ENCODE results near the gene MRPL22. TPM values are rescaled to one million over a fixed set of nuclear protein-coding genes. Genes with fewer than 3 reads are reported as not detected.

Gene MRPL22
- total RNA-seq, 4 donors from 2014 or later, result 9.4 to 13.2 (median 12.5) TPM; not detected in 1

GRCh38 chr5:155017610-155018009, 76.7 kb downstream of the MRPL22 start:
- H3K4me1 ChIP-seq, result no peaks in the 10 kb centered on the region
- TF ChIP-seq POLR2AphosphoS5 (IDR thresholded peaks at IDR 0.05) (no peak), CTCF (IDR thresholded peaks at IDR 0.05) (no peak), POLR2A (IDR thresholded peaks at IDR 0.05) (no peak), EP300 (IDR thresholded peaks at IDR 0.05; ENCODE audit: low read depth) (no peak)
- no peaks in the 10 kb centered on the region for H3K9me3 ChIP-seq
- intact Hi-C loops (cut with DNase I; ENCODE audit: low total_unique reads) (no loop called here), in situ Hi-C loops (cut with MboI; ENCODE audit: low pct_ligation_motif_present in 1 of 4, low pct_unique_long_range_greater_than_20kb in 1 of 4, low sequenced_read_pairs in 3 of 4) (no loop called here)
- no peak for DNase-seq
- H3K36me3 ChIP-seq, result no peaks in the 10 kb centered on the region
- H3K27ac ChIP-seq, result no peak overlapping the region
- no peaks in the 10 kb centered on the region for H3K27me3 ChIP-seq
- WGBS, 2 donors (ENCODE audit: low coverage in 1 of 2), result 60 to 65% methylated on average over 2 of the region's 2 CpGs
- no peak overlapping the region for H3K4me3 ChIP-seq

Other genes starting within 250 kb of the MRPL22 start
- 100 to 1,000 TPM in 2 of 4 donors, 10 to 100 TPM in 2; 63.6 to 171 (median 105) TPM for gene LARP1, start 185.7 kb upstream of the MRPL22 start, total RNA-seq
- 10 to 100 TPM; 10.3 to 54.8 (median 27.4) TPM for gene FAXDC2, start 90.5 kb upstream of the MRPL22 start, total RNA-seq
- gene CNOT8, start 82.4 kb upstream of the MRPL22 start, total RNA-seq, result 10 to 100 TPM; 64.3 to 97.3 (median 78.9) TPM
- 10 to 100 TPM in 1 of 4 donors, 1 to 10 TPM in 3; 3.4 to 39.4 (median 7.3) TPM for gene GEMIN5, start 2.9 kb upstream of the MRPL22 start, total RNA-seq
- not detected for gene KIF4B, start 72.7 kb downstream of the MRPL22 start, total RNA-seq

Measured in transverse colon (tissue), 4 donors.